ENCODE measurements around the gene SPAG6.

SPAG6 gene

GRCh38 chr10:22458272-22459038, 113.2 kb downstream of the SPAG6 start:
- no peak for DNase-seq (ENCODE audit: extremely low read depth in 1 of 2, low read depth in 1 of 2)

- no peak for DNase-seq (ENCODE audit: extremely low read depth in 1 of 2, low read depth in 1 of 2)
These were observed 114.2 kb downstream of the SPAG6 start for GRCh38 chr10:22459496-22459895.

- DNase-seq (ENCODE audit: extremely low read depth in 1 of 2, low read depth in 1 of 2) = no peak
These were observed 114.8 kb downstream of the SPAG6 start for GRCh38 chr10:22460101-22460500.

GRCh38 chr10:22460531-22461403, 115.5 kb downstream of the SPAG6 start:
- no peak for DNase-seq (ENCODE audit: extremely low read depth in 1 of 2, low read depth in 1 of 2)

- no peak for DNase-seq (ENCODE audit: extremely low read depth in 1 of 2, low read depth in 1 of 2)
These were observed 116.6 kb downstream of the SPAG6 start for GRCh38 chr10:22461891-22462290.

DNA sequence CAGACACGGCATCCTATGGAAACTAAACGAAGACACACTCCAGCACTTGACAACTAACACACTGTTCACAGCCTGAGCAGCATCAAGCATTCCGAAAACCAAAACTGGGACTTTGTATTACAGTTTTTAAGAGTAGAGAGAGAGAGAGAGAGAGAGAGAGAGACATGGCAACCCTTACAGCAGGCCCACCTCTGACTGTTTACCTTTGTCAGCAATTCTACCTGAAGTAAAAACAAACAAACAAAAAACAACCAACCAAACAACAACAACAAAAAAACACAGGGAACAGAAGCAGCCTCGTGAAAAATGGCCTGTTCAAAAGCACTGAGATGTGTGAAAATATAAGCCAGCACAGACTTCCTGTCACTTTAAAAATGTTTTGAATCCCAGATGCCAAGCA, 118.0 kb downstream of the SPAG6 start:
- no peak for DNase-seq (ENCODE audit: extremely low read depth in 1 of 2, low read depth in 1 of 2)

GRCh38 chr10:22464966-22465629, 119.8 kb downstream of the SPAG6 start:
- no peak for DNase-seq (ENCODE audit: extremely low read depth in 1 of 2, low read depth in 1 of 2)

GRCh38 chr10:22466763-22467334, 121.6 kb downstream of the SPAG6 start:
- no peak for DNase-seq (ENCODE audit: extremely low read depth in 1 of 2, low read depth in 1 of 2)
